ENCODE measurements around the gene IRX2.

IRX2 gene

GRCh38 chr5:2742921-2743679, 8.4 kb downstream of the IRX2 start:
- no peak for DNase-seq (ENCODE audit: low read depth in 2 of 3, low spot score in 2 of 3)

GRCh38 chr5:2741956-2742355, 9.5 kb downstream of the IRX2 start:
- DNase-seq (ENCODE audit: low read depth in 2 of 3, low spot score in 2 of 3), result no peak

- no peak for DNase-seq (ENCODE audit: low read depth in 2 of 3, low spot score in 2 of 3)
These were observed 10.5 kb downstream of the IRX2 start for GRCh38 chr5:2740876-2741555.

- no peak for DNase-seq (ENCODE audit: low read depth in 2 of 3, low spot score in 2 of 3)
These were observed 11.2 kb downstream of the IRX2 start for GRCh38 chr5:2740051-2740875.

- DNase-seq (ENCODE audit: low read depth in 2 of 3, low spot score in 2 of 3), result no peak
These were observed 12.0 kb downstream of the IRX2 start for GRCh38 chr5:2739360-2740050.

- no peak for DNase-seq (ENCODE audit: low read depth in 2 of 3, low spot score in 2 of 3)
These were observed 12.6 kb downstream of the IRX2 start for GRCh38 chr5:2738700-2739359.

- DNase-seq (ENCODE audit: low read depth in 2 of 3, low spot score in 2 of 3), result no peak
These were observed 13.2 kb downstream of the IRX2 start for GRCh38 chr5:2738156-2738699.

- DNase-seq (ENCODE audit: low read depth in 2 of 3, low spot score in 2 of 3), result no peak
These were observed 14.0 kb downstream of the IRX2 start for GRCh38 chr5:2737273-2738155.

GRCh38 chr5:2736872-2737271, 14.6 kb downstream of the IRX2 start:
- DNase-seq (ENCODE audit: low read depth in 2 of 3, low spot score in 2 of 3), result no peak

- DNase-seq (ENCODE audit: low read depth in 2 of 3, low spot score in 2 of 3), result no peak
These were observed 15.5 kb downstream of the IRX2 start for GRCh38 chr5:2735996-2736395.

GRCh38 chr5:2732850-2733249, 18.6 kb downstream of the IRX2 start:
- no peak for DNase-seq (ENCODE audit: low read depth in 2 of 3, low spot score in 2 of 3)

GRCh38 chr5:2732004-2732403, 19.5 kb downstream of the IRX2 start:
- no peak for DNase-seq (ENCODE audit: low read depth in 2 of 3, low spot score in 2 of 3)

GRCh38 chr5:2729189-2729588, 22.3 kb downstream of the IRX2 start:
- DNase-seq (ENCODE audit: low read depth in 2 of 3, low spot score in 2 of 3), result no peak

GRCh38 chr5:2727550-2727949, 23.9 kb downstream of the IRX2 start:
- no peak for DNase-seq (ENCODE audit: low read depth in 2 of 3, low spot score in 2 of 3)

GRCh38 chr5:2725980-2726765, 25.3 kb downstream of the IRX2 start:
- no peak for DNase-seq (ENCODE audit: low read depth in 2 of 3, low spot score in 2 of 3)

GRCh38 chr5:2724831-2725230, 26.6 kb downstream of the IRX2 start:
- no peak for DNase-seq (ENCODE audit: low read depth in 2 of 3, low spot score in 2 of 3)

- DNase-seq (ENCODE audit: low read depth in 2 of 3, low spot score in 2 of 3), result no peak
These were observed 27.4 kb downstream of the IRX2 start for GRCh38 chr5:2724031-2724581.

GRCh38 chr5:2722901-2723300, 28.6 kb downstream of the IRX2 start:
- no peak for DNase-seq (ENCODE audit: low read depth in 2 of 3, low spot score in 2 of 3)
